ENCODE results near the gene SAMD8.
"Not testable (repeated sequence)": the region's sequence is repeated elsewhere in the genome, so short reads cannot be mapped to it uniquely, and the experiment has no call there.

SAMD8 gene

GRCh38 chr10:75086278-75086934, 25.1 kb upstream of the SAMD8 start:
- DNase-seq = no peak

- DNase-seq = no peak
Observed at GRCh38 chr10:75088640-75089039, 22.8 kb upstream of the SAMD8 start.

GRCh38 chr10:75089634-75090033, 21.8 kb upstream of the SAMD8 start:
- DNase-seq = no peak

- DNase-seq = no peak
Observed at GRCh38 chr10:75091146-75091545, 20.3 kb upstream of the SAMD8 start.

GRCh38 chr10:75094465-75094864, 17.0 kb upstream of the SAMD8 start:
- no peak for DNase-seq

- no peak for DNase-seq
Observed at GRCh38 chr10:75095631-75096030, 15.8 kb upstream of the SAMD8 start.

- no peak for DNase-seq
Observed at GRCh38 chr10:75096749-75097148, 14.7 kb upstream of the SAMD8 start.

- no peak for DNase-seq
Observed at GRCh38 chr10:75097666-75098285, 13.7 kb upstream of the SAMD8 start.

- no peak for DNase-seq
Observed at GRCh38 chr10:75098902-75099673, 12.4 kb upstream of the SAMD8 start.

GRCh38 chr10:75099952-75100763, 11.3 kb upstream of the SAMD8 start:
- DNase-seq = no peak

- DNase-seq = no peak
Observed at GRCh38 chr10:75100764-75101291, 10.6 kb upstream of the SAMD8 start.

GRCh38 chr10:75101416-75102251, 9.8 kb upstream of the SAMD8 start:
- DNase-seq = no peak

GRCh38 chr10:75102830-75103673, 8.4 kb upstream of the SAMD8 start:
- DNase-seq = no peak

- DNase-seq = no peak
Observed at GRCh38 chr10:75103881-75104686, 7.4 kb upstream of the SAMD8 start.

GRCh38 chr10:75104842-75105241, 6.6 kb upstream of the SAMD8 start:
- no peak for DNase-seq

GRCh38 chr10:75105576-75106197, 5.8 kb upstream of the SAMD8 start:
- no peak for DNase-seq

- no peak for DNase-seq
Observed at GRCh38 chr10:75106242-75106641, 5.2 kb upstream of the SAMD8 start.

- DNase-seq = not testable (repeated sequence)
Observed at GRCh38 chr10:75106891-75107290, 4.6 kb upstream of the SAMD8 start.
